ENCODE results near the gene HNRNPLL. TPM values are rescaled to one million over a fixed set of nuclear protein-coding genes. Genes with fewer than 3 reads are reported as not detected.
A peak's percentile ranks its signal among the peaks of the same experiment; 100 is the strongest.

The HNRNPLL gene
- total and polyA plus RNA-seq, 2 of the 13 experiments (the other 11 are each of a cell fraction or from before 2014, with no cell fraction given): 49.4 to 103 TPM

DNA sequence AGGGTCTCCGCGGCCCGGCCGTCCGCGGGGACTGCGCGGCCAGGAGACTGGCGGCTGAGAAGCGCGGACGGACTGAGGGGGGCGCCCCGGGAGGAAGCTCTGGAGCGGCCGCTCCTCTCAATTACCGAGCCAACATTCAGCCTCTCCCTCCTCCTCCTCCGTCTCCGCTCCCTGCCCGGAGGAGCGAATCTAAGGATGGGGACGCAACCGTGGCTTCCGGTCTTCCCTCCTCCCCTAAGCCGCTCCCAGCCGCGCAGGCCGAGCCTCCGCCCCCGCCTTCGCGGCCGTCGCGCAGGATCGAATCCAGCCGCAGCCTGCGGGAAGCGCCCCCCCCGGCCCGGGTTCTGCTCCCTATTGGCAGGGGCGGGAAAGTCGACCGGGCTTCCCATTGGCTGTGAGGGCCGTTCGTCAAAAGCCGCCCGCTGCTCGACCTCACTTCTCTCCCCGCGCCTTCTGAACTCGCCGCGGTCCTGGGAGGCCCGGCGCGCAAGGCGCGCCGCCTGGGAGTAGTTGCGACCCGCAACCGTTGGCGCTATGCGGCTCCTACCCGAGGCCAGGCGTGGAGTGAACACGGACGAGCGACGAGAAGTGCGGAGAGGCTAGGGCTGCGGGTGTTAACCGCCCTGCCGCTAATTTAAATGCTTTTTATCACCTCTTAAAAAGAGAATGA is at the start of gene HNRNPLL (continued):
- TF ChIP-seq, protein P1, sequence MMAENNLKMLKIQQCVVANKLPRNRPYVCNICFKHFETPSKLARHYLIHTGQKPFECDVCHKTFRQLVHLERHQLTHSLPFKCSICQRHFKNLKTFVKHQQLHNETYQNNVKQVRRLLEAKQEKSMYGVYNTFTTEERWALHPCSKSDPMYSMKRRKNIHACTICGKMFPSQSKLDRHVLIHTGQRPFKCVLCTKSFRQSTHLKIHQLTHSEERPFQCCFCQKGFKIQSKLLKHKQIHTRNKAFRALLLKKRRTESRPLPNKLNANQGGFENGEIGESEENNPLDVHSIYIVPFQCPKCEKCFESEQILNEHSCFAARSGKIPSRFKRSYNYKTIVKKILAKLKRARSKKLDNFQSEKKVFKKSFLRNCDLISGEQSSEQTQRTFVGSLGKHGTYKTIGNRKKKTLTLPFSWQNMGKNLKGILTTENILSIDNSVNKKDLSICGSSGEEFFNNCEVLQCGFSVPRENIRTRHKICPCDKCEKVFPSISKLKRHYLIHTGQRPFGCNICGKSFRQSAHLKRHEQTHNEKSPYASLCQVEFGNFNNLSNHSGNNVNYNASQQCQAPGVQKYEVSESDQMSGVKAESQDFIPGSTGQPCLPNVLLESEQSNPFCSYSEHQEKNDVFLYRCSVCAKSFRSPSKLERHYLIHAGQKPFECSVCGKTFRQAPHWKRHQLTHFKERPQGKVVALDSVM (CRISPR knock-in tag; IDR thresholded peaks at IDR 0.05): peak; percentile 36; the same call in 1 of the 2 replicates
- TF ChIP-seq, protein P2, sequence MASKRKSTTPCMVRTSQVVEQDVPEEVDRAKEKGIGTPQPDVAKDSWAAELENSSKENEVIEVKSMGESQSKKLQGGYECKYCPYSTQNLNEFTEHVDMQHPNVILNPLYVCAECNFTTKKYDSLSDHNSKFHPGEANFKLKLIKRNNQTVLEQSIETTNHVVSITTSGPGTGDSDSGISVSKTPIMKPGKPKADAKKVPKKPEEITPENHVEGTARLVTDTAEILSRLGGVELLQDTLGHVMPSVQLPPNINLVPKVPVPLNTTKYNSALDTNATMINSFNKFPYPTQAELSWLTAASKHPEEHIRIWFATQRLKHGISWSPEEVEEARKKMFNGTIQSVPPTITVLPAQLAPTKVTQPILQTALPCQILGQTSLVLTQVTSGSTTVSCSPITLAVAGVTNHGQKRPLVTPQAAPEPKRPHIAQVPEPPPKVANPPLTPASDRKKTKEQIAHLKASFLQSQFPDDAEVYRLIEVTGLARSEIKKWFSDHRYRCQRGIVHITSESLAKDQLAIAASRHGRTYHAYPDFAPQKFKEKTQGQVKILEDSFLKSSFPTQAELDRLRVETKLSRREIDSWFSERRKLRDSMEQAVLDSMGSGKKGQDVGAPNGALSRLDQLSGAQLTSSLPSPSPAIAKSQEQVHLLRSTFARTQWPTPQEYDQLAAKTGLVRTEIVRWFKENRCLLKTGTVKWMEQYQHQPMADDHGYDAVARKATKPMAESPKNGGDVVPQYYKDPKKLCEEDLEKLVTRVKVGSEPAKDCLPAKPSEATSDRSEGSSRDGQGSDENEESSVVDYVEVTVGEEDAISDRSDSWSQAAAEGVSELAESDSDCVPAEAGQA (IDR thresholded peaks at IDR 0.05; ENCODE audit: low read depth): peak; percentile 35; the same call in 1 of the 2 replicates
- TF ChIP-seq, protein P2 (CRISPR knock-in tag; IDR thresholded peaks at IDR 0.05; ENCODE audit: borderline replicate concordance): peak; percentile 71; the same call in 1 of the 2 replicates
- TF ChIP-seq ZSCAN12 (CRISPR knock-in tag; IDR thresholded peaks at IDR 0.05) (peak; percentile 77; the same call in 1 of the 2 replicates), HDAC1 (CRISPR knock-in tag; IDR thresholded peaks at IDR 0.05) (peak; percentile 65), RXRB (CRISPR knock-in tag; IDR thresholded peaks at IDR 0.05; ENCODE audit: borderline replicate concordance) (peak; percentile 87; the same call in 1 of the 2 replicates)
- TF ChIP-seq, protein P3, sequence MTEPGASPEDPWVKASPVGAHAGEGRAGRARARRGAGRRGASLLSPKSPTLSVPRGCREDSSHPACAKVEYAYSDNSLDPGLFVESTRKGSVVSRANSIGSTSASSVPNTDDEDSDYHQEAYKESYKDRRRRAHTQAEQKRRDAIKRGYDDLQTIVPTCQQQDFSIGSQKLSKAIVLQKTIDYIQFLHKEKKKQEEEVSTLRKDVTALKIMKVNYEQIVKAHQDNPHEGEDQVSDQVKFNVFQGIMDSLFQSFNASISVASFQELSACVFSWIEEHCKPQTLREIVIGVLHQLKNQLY (CRISPR knock-in tag; IDR thresholded peaks at IDR 0.05): no peak
- TF ChIP-seq, protein P4, sequence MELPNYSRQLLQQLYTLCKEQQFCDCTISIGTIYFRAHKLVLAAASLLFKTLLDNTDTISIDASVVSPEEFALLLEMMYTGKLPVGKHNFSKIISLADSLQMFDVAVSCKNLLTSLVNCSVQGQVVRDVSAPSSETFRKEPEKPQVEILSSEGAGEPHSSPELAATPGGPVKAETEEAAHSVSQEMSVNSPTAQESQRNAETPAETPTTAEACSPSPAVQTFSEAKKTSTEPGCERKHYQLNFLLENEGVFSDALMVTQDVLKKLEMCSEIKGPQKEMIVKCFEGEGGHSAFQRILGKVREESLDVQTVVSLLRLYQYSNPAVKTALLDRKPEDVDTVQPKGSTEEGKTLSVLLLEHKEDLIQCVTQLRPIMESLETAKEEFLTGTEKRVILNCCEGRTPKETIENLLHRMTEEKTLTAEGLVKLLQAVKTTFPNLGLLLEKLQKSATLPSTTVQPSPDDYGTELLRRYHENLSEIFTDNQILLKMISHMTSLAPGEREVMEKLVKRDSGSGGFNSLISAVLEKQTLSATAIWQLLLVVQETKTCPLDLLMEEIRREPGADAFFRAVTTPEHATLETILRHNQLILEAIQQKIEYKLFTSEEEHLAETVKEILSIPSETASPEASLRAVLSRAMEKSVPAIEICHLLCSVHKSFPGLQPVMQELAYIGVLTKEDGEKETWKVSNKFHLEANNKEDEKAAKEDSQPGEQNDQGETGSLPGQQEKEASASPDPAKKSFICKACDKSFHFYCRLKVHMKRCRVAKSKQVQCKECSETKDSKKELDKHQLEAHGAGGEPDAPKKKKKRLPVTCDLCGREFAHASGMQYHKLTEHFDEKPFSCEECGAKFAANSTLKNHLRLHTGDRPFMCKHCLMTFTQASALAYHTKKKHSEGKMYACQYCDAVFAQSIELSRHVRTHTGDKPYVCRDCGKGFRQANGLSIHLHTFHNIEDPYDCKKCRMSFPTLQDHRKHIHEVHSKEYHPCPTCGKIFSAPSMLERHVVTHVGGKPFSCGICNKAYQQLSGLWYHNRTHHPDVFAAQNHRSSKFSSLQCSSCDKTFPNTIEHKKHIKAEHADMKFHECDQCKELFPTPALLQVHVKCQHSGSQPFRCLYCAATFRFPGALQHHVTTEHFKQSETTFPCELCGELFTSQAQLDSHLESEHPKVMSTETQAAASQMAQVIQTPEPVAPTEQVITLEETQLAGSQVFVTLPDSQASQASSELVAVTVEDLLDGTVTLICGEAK (IDR thresholded peaks at IDR 0.05): no peak
- TF ChIP-seq, protein P4 (CRISPR knock-in tag; IDR thresholded peaks at IDR 0.05): peak; percentile 76; the same call in 1 of the 2 replicates
- TF ChIP-seq, protein P5, sequence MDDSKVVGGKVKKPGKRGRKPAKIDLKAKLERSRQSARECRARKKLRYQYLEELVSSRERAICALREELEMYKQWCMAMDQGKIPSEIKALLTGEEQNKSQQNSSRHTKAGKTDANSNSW (CRISPR knock-in tag; IDR thresholded peaks at IDR 0.05; ENCODE audit: borderline replicate concordance): no peak
